Tibial artery (tissue), 4 donors: Measurements from ENCODE around the gene MAPKAP1.

Experiments
- DNase-seq, 2 donors: peaks; one replicate each; pipeline ENCODE4 v3.0.0-alpha.2; 2019
- H3K27ac ChIP-seq, 2 donors: fragments of 200-600 bp; sonication (generic) in 1 of 2; 1 replicate in 1 of 2; 2 replicates in 1 of 2; pipeline ENCODE4 v1.5.1; 2018 to 2019; ENCODE audit warnings: mild to moderate bottlenecking in 1 of 2
- H3K27me3 ChIP-seq, 2 donors: fragments of 200-600 bp; sonication (generic) in 1 of 2; one replicate each; pipeline versions ENCODE4 v1.5.1 to v1.6.0; 2016 to 2019
- H3K36me3 ChIP-seq, 3 donors: fragments of 200-600 bp; sonication (generic) in 2 of 3; one replicate each; pipeline ENCODE4 v1.5.1; 2016 to 2019; ENCODE audit warnings: mild to moderate bottlenecking in 2 of 3
- H3K4me1 ChIP-seq, 4 donors: fragments of 200-600 bp; sonication (generic) in 2 of 4; 1 replicate in 3 of 4; 2 replicates in 1 of 4; pipeline ENCODE4 v1.5.1; 2016 to 2019
- H3K4me3 ChIP-seq, 2 donors: fragments of 200-600 bp; sonication (generic) in 1 of 2; 1 replicate in 1 of 2; 2 replicates in 1 of 2; pipeline ENCODE4 v1.5.1; 2018 to 2019; ENCODE audit warnings: mild to moderate bottlenecking in 2 of 2
- H3K9me3 ChIP-seq, 3 donors: fragments of 200-600 bp; sonication (generic) in 1 of 3; one replicate each; pipeline ENCODE4 v1.5.1; 2016 to 2019
- CTCF ChIP-seq, 2 experiments: fragments of 200-600 bp in 1 of 2; fragments of 450-650 bp in 1 of 2; IDR thresholded peaks; one replicate each; pipeline ENCODE4 v1.5.1; 2017 to 2019; ENCODE audit warnings: antibody characterized with exemption in 2 of 2, mild to moderate bottlenecking in 1 of 2, moderate library complexity in 1 of 2
- intact Hi-C: fragments of 100-400 bp; cut with DNase I; formaldehyde crosslinking; loops from one replicate; pipeline ENCODE4 v1.15.0; 2023; ENCODE audit warnings: low total_unique reads

MAPKAP1 gene

GRCh38 chr9:125750627-125751011 is 43.6 kb upstream of the MAPKAP1 start:
- no peaks in the 10 kb centered on the region for H3K36me3 ChIP-seq
- H3K27me3 ChIP-seq = no peaks in the 10 kb centered on the region
- no peaks in the 10 kb centered on the region for H3K9me3 ChIP-seq
- H3K27ac ChIP-seq = peak overlapping the region in 1 of 2 donors; percentile 85
- H3K4me1 ChIP-seq = peaks cover 0 to 26% (median 7%) of the 10 kb centered on the region in 4 donors
- no peak overlapping the region for H3K4me3 ChIP-seq
- no peak for DNase-seq
- intact Hi-C loops = no loop called here
- TF ChIP-seq CTCF (IDR thresholded peaks at IDR 0.05) = no peak

- no peaks in the 10 kb centered on the region for H3K27me3 ChIP-seq
- no peak overlapping the region for H3K4me3 ChIP-seq
- peak overlapping the region in 1 of 2 donors; percentile 85 for H3K27ac ChIP-seq
Measured at GRCh38 chr9:125749951-125750626, 43.1 kb upstream of the MAPKAP1 start.

GRCh38 chr9:125749287-125749935 is 42.4 kb upstream of the MAPKAP1 start:
- TF ChIP-seq CTCF (IDR thresholded peaks at IDR 0.05) = no peak
- Histone ChIP-seq H3K27me3 (no peaks in the 10 kb centered on the region), H3K4me1 (peaks cover 0 to 30% (median 10%) of the 10 kb centered on the region in 4 donors), H3K36me3 (no peaks in the 10 kb centered on the region), H3K4me3 (peak overlapping the region; percentile 85 to 97), H3K9me3 (no peaks in the 10 kb centered on the region), H3K27ac (peak overlapping the region; percentile 83 to 85)
- no peak for DNase-seq
- intact Hi-C loops = loop anchor here (5.0 kb wide), 1 partner anchor 42 kb away; the partner anchor contains the start of gene MAPKAP1

More at GRCh38 chr9:125749951-125750626, 43.1 kb upstream of the MAPKAP1 start:
- no peak for TF ChIP-seq CTCF (IDR thresholded peaks at IDR 0.05)
- no peak for DNase-seq
- no peaks in the 10 kb centered on the region for H3K9me3 ChIP-seq
- H3K36me3 ChIP-seq = no peaks in the 10 kb centered on the region
- intact Hi-C loops = loop anchor here (5.0 kb wide), 1 partner anchor 43 kb away; the partner anchor contains the start of gene MAPKAP1
- H3K4me1 ChIP-seq = peaks cover 0 to 30% (median 10%) of the 10 kb centered on the region in 4 donors

- peak overlapping the region; percentile 85 to 97 for H3K4me3 ChIP-seq
- DNase-seq = no peak
- no peaks in the 10 kb centered on the region for H3K9me3 ChIP-seq
- H3K36me3 ChIP-seq = no peaks in the 10 kb centered on the region
- H3K4me1 ChIP-seq = peaks cover 0 to 30% (median 10%) of the 10 kb centered on the region in 4 donors
- no peak for TF ChIP-seq CTCF (IDR thresholded peaks at IDR 0.05)
- no peaks in the 10 kb centered on the region for H3K27me3 ChIP-seq
- peak overlapping the region; percentile 83 to 85 for H3K27ac ChIP-seq
- intact Hi-C loops = loop anchor here (5.0 kb wide), 1 partner anchor 41 kb away; the partner anchor contains the start of gene MAPKAP1
Measured at GRCh38 chr9:125748446-125749099, 41.6 kb upstream of the MAPKAP1 start.

GRCh38 chr9:125747765-125748445 is 40.9 kb upstream of the MAPKAP1 start:
- TF ChIP-seq CTCF (IDR thresholded peaks at IDR 0.05) = no peak
- peak overlapping the region; percentile 83 to 85 for H3K27ac ChIP-seq
- H3K4me1 ChIP-seq = peaks cover 0 to 30% (median 10%) of the 10 kb centered on the region in 4 donors
- no peaks in the 10 kb centered on the region for H3K27me3 ChIP-seq
- peak overlapping the region; percentile 85 to 97 for H3K4me3 ChIP-seq
- peak; percentile 32 to 69 for DNase-seq
- no peaks in the 10 kb centered on the region for H3K36me3 ChIP-seq
- intact Hi-C loops = loop anchor here (5.0 kb wide), 1 partner anchor 41 kb away; the partner anchor contains the start of gene MAPKAP1
- no peaks in the 10 kb centered on the region for H3K9me3 ChIP-seq
